Astrocyte (in vitro differentiated cells and primary cell): Measurements from ENCODE around the gene PLSCR3.

Source experiments
- EZH2 ChIP-seq: IDR thresholded peaks from 2 replicates; pipeline ENCODE4 v1.6.1; 2012; ENCODE audit warnings: mild to moderate bottlenecking, low read length, inconsistent platforms; ENCODE audit not compliant: insufficient read depth
- TF ChIP-seq, protein P1 (sequence below): IDR thresholded peaks from 2 replicates; pipeline ENCODE4 v1.5.1; 2011; ENCODE audit warnings: low read depth, mild to moderate bottlenecking, inconsistent platforms, low read length, moderate library complexity; ENCODE audit not compliant: insufficient read depth

DNA sequence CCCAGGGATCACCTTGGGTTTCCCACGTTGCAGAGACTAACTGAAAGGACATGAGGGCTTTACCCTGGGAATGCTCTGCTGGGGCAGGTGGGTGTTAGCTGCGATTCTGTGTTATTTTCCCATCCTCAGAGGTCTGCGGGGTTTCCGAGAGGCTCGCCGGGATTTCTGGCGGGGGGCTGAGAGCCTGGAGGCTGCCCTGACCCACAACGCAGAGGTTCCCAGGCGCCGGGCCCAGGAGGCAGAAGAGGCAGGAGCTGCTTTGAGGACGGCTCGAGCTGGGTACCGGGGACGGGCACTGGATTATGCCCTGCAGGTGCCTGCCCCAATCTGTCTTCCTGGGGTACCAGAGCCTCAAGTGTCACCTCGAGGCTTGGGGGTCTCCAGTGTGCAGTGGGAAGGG lies 51.1 kb downstream of the PLSCR3 start:
- TF ChIP-seq, protein P1, sequence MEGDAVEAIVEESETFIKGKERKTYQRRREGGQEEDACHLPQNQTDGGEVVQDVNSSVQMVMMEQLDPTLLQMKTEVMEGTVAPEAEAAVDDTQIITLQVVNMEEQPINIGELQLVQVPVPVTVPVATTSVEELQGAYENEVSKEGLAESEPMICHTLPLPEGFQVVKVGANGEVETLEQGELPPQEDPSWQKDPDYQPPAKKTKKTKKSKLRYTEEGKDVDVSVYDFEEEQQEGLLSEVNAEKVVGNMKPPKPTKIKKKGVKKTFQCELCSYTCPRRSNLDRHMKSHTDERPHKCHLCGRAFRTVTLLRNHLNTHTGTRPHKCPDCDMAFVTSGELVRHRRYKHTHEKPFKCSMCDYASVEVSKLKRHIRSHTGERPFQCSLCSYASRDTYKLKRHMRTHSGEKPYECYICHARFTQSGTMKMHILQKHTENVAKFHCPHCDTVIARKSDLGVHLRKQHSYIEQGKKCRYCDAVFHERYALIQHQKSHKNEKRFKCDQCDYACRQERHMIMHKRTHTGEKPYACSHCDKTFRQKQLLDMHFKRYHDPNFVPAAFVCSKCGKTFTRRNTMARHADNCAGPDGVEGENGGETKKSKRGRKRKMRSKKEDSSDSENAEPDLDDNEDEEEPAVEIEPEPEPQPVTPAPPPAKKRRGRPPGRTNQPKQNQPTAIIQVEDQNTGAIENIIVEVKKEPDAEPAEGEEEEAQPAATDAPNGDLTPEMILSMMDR, result no peak
- TF ChIP-seq EZH2, result no peak
